MM.1S (cell line): ENCODE measurements around the gene PRICKLE1.
"Not testable (repeated sequence)": the region's sequence is repeated elsewhere in the genome, so short reads cannot be mapped to it uniquely, and the experiment has no call there.

Experiments used
- DNase-seq: peaks from one replicate; pipeline ENCODE4 v3.0.0-alpha.2; 2015
- H2AFZ ChIP-seq: fragments of 300-600 bp; sonication (generic); 2 replicates; pipeline ENCODE4 v1.6.0; 2016; ENCODE audit warnings: antibody characterized with exemption, low read length
- H3F3A ChIP-seq: fragments of 300-600 bp; sonication (generic); 2 replicates; pipeline ENCODE4 v1.6.1; 2016; ENCODE audit warnings: mild to moderate bottlenecking, antibody characterized with exemption, low read length, moderate library complexity, mixed read lengths; ENCODE audit not compliant: insufficient read depth
- H3K27ac ChIP-seq: fragments of 300-600 bp; sonication (generic); 2 replicates; pipeline ENCODE4 v1.5.1; 2016; ENCODE audit warnings: mild to moderate bottlenecking, low read length
- H3K27me3 ChIP-seq: fragments of 300-600 bp; sonication (generic); replicated peaks from 2 replicates; pipeline ENCODE4 v1.6.0; 2016; ENCODE audit warnings: low read length; ENCODE audit not compliant: insufficient read depth
- H3K36me3 ChIP-seq: fragments of 300-600 bp; sonication (generic); replicated peaks from 2 replicates; pipeline ENCODE4 v1.6.1; 2016; ENCODE audit warnings: mild to moderate bottlenecking, low read length, mixed read lengths; ENCODE audit not compliant: insufficient read depth
- H3K4me1 ChIP-seq: fragments of 300-600 bp; sonication (generic); 2 replicates; pipeline ENCODE4 v1.6.1; 2016; ENCODE audit warnings: low read length, mixed read lengths
- H3K4me2 ChIP-seq: fragments of 300-600 bp; sonication (generic); 2 replicates; pipeline ENCODE4 v1.6.0; 2016; ENCODE audit warnings: low read depth, low read length
- H3K4me3 ChIP-seq: fragments of 300-600 bp; sonication (generic); 2 replicates; pipeline ENCODE4 v1.5.1; 2016; ENCODE audit warnings: low read length, mixed read lengths
- H3K79me2 ChIP-seq: fragments of 300-600 bp; sonication (generic); 2 replicates; pipeline ENCODE4 v1.6.1; 2016; ENCODE audit warnings: mixed run types, low read length, mixed read lengths
- H3K9ac ChIP-seq: fragments of 300-600 bp; sonication (generic); 2 replicates; pipeline ENCODE4 v1.6.1; 2016; ENCODE audit warnings: low read length, mixed read lengths
- H3K9me2 ChIP-seq: fragments of 300-600 bp; sonication (generic); replicated peaks from 2 replicates; pipeline ENCODE4 v1.6.1; 2016; ENCODE audit warnings: mild to moderate bottlenecking, low read length, mixed read lengths; ENCODE audit not compliant: insufficient read depth
- H3K9me3 ChIP-seq: fragments of 300-600 bp; sonication (generic); replicated peaks from 2 replicates; pipeline ENCODE4 v1.6.1; 2016; ENCODE audit warnings: mild to moderate bottlenecking, low read length, mixed read lengths; ENCODE audit not compliant: insufficient read depth
- H4K20me1 ChIP-seq: fragments of 300-600 bp; sonication (generic); 2 replicates; pipeline ENCODE4 v1.6.1; 2016; ENCODE audit warnings: mild to moderate bottlenecking, low read length, moderate library complexity, mixed read lengths; ENCODE audit not compliant: insufficient read depth
- EZH2 ChIP-seq: fragments of 300-600 bp; sonication (generic); optimal IDR thresholded peaks from 2 replicates; pipeline ENCODE3; 2017; ENCODE audit warnings: low read depth, mild to moderate bottlenecking, antibody characterized with exemption, low read length, mixed read lengths
- EZH2phosphoT487 ChIP-seq: fragments of 300-600 bp; sonication (generic); IDR thresholded peaks from 2 replicates; pipeline ENCODE4 v1.6.1; 2018; ENCODE audit warnings: antibody characterized with exemption, low read length
- TF ChIP-seq, protein P1 (sequence below): fragments of 300-600 bp; sonication (generic); IDR thresholded peaks from 2 replicates; pipeline ENCODE4 v1.5.1; 2016; ENCODE audit warnings: antibody characterized with exemption, low read length, mixed read lengths

PRICKLE1 gene

GRCh38 chr12:42546709-42547108 lies 42.8 kb downstream of the PRICKLE1 start:
- Histone ChIP-seq H3K36me3 (no peaks in the 10 kb centered on the region), H4K20me1 (no peaks in the 10 kb centered on the region), H3K27me3 (no peaks in the 10 kb centered on the region), H3K9me2 (no peaks in the 10 kb centered on the region), H3F3A (peaks cover 9% of the 10 kb centered on the region; the same call in 1 of the 2 replicates), H2AFZ (peak overlapping the region; percentile 35), H3K79me2 (no peaks in the 10 kb centered on the region), H3K4me2 (peak overlapping the region; percentile 61), H3K27ac (peak overlapping the region; percentile 25; the same call in 1 of the 2 replicates), H3K9me3 (no peaks in the 10 kb centered on the region), H3K9ac (no peak overlapping the region; the same call in 1 of the 2 replicates), H3K4me3 (peak overlapping the region; percentile 54), H3K4me1 (peaks cover 10% of the 10 kb centered on the region)
- peak; percentile 46 for DNase-seq
- TF ChIP-seq EZH2phosphoT487 = no peak
- no peak for TF ChIP-seq EZH2
- TF ChIP-seq, protein P1, sequence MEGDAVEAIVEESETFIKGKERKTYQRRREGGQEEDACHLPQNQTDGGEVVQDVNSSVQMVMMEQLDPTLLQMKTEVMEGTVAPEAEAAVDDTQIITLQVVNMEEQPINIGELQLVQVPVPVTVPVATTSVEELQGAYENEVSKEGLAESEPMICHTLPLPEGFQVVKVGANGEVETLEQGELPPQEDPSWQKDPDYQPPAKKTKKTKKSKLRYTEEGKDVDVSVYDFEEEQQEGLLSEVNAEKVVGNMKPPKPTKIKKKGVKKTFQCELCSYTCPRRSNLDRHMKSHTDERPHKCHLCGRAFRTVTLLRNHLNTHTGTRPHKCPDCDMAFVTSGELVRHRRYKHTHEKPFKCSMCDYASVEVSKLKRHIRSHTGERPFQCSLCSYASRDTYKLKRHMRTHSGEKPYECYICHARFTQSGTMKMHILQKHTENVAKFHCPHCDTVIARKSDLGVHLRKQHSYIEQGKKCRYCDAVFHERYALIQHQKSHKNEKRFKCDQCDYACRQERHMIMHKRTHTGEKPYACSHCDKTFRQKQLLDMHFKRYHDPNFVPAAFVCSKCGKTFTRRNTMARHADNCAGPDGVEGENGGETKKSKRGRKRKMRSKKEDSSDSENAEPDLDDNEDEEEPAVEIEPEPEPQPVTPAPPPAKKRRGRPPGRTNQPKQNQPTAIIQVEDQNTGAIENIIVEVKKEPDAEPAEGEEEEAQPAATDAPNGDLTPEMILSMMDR = no peak

GRCh38 chr12:42541965-42542364 lies 47.6 kb downstream of the PRICKLE1 start:
- Histone ChIP-seq H3K36me3 (no peaks in the 10 kb centered on the region), H3K4me1 (peaks cover 6% of the 10 kb centered on the region), H3K79me2 (no peaks in the 10 kb centered on the region), H2AFZ (no peak overlapping the region), H3K9ac (no peak overlapping the region), H3K27me3 (no peaks in the 10 kb centered on the region), H3K27ac (no peak overlapping the region), H3K9me3 (no peaks in the 10 kb centered on the region), H3K4me3 (no peak overlapping the region), H3F3A (peaks cover 9% of the 10 kb centered on the region; the same call in 1 of the 2 replicates), H4K20me1 (no peaks in the 10 kb centered on the region), H3K9me2 (no peaks in the 10 kb centered on the region), H3K4me2 (no peak overlapping the region)
- TF ChIP-seq EZH2 (no peak), EZH2phosphoT487 (no peak)
- TF ChIP-seq, protein P1 = no peak
- no peak for DNase-seq

- H3K79me2 ChIP-seq, H3K4me1 ChIP-seq, H3K9ac ChIP-seq, H3K27me3 ChIP-seq, H3F3A ChIP-seq, H3K36me3 ChIP-seq, DNase-seq, H2AFZ ChIP-seq, H3K27ac ChIP-seq, H3K4me2 ChIP-seq, H4K20me1 ChIP-seq, H3K9me3 ChIP-seq, H3K4me3 ChIP-seq, H3K9me2 ChIP-seq: not testable (repeated sequence)
Observed at GRCh38 chr12:42541308-42541707, 48.2 kb downstream of the PRICKLE1 start.

DNA sequence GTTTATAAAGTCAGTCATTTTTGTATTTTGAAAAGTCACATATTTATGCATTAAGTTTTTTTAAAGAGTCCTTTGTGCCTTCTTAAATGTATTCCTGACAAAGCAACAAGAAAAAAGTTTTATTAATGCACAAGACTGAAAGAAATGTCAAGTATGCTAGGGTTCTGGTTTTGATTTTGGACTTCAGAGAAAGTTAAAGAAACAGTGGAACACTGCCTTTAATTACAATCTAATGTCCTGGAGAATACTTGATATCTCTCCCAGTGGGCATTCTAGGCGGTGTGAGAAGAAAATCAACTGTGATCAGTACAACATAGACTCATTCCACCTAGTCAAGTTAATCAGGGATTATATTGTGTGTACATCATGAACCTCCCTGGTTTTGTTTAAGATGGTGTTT lies 49.9 kb downstream of the PRICKLE1 start:
- Histone ChIP-seq H3K4me3 (no peak overlapping the region), H4K20me1 (no peaks in the 10 kb centered on the region), H3K36me3 (no peaks in the 10 kb centered on the region), H3K4me1 (no peaks in the 10 kb centered on the region), H3K9ac (no peak overlapping the region), H3K4me2 (no peak overlapping the region), H3K27ac (no peak overlapping the region), H3K9me2 (no peaks in the 10 kb centered on the region), H3K79me2 (no peaks in the 10 kb centered on the region), H3K27me3 (no peaks in the 10 kb centered on the region), H2AFZ (no peak overlapping the region), H3K9me3 (no peaks in the 10 kb centered on the region), H3F3A (no peaks in the 10 kb centered on the region)
- no peak for DNase-seq
- TF ChIP-seq, protein P1 = no peak
- TF ChIP-seq EZH2phosphoT487 (no peak), EZH2 (no peak)
